HuH-7 (cell line): ENCODE results near the gene PGBD2.
"Not testable (repeated sequence)": the region's sequence is repeated elsewhere in the genome, so short reads cannot be mapped to it uniquely, and the experiment has no call there.

Experiments used
- DNase-seq: peaks from one replicate; pipeline ENCODE4 v3.0.0; 2011; ENCODE audit warnings: low spot score

PGBD2 gene

DNA sequence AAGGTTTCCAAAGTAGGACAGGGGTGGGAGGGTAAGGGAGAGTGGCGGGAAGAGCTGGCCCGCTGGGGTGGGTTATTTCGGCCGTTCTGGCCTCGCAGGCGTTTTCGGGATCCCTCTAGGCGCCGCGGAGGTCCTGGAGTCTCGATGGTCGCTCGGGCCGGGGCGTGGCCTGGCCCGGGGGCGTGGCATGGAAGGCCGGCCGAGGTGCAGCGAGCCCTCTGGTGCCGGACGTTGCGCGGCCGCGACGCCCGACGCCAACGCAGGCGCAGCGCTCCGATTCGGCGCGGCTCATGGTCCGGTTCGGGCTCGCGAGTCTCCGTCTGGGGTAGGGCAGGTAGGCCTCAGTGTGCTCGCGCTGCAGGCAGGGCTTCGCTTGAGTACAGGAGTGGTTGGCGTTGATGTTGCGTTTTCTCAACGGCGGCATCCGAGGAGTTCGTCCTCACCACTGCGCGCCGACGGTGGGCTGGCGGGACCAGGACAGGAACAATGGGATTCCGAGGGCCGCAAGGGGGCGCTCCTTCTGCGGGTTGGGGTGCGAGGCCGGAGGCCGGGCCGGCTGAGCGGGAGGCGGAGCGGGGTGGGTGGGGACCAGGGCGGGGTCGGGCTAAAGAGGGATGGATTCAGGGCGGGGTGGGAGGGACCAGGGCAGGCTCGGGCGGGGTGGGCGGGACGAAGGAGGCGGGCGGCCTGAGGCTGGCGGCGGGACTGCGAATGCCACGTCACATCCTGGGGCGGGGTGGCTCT, at the start of gene PGBD2:
Gene PGBD2 (plus strand): TSS at position 227 of the 744 bp plus-strand sequence. CDS start 7,628 bp downstream, outside the sequence.
- DNase-seq, result peak; percentile 87

- no peak for DNase-seq
These were observed 48.8 kb upstream of the PGBD2 start for GRCh38 chr1:248857201-248857600.

- no peak for DNase-seq
These were observed 48.3 kb upstream of the PGBD2 start for GRCh38 chr1:248857749-248858095.

- DNase-seq, result peak; percentile 81
These were observed 47.7 kb upstream of the PGBD2 start for GRCh38 chr1:248858096-248858890.

DNA sequence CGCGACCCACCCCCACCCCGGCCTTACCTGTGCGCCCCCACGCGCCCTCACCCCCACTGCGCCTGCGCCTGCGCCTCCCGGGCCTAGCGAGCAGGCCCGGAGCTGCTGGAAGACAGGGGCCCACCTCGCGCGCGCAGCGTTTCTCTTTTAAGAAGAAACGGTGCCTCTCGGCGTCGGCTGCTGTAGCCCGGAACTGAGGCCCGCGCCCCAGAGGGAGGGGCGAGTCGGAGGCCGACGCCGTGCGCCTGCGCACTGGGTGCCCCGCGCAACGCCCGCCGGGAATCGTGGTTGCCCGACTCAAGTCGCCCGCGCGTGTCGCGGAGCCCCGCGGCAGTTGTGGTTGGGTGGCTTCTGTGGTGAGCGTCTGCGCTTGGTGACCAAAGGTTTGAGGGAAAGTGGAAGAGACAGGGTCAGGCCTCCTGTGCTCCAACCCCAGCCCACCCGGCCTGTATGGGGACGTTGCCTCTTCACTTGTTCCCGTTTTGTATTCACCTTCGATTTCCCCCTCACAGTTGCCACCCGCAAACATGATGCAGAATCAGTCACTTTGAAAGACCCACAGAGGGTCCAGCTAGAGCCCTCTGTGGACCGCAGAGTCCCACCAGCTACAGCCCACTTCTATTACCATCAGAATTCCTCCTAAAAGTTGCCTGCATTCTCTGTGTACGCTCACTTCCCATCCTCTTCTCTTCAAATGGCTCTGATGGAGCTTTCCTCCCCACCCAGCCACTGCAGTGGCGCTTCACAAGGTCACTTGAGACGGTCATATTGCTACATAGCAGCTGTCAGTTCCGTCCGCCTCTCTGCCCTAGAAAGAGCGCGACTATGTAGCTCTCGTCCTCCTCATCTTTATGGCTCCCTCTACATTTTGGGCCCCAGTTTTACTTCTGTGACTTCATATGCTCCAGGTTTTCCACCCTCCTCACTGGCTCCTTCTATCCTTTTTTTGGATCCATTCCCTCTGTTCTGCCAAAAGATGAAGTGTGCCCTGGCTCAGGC, 46.8 kb upstream of the PGBD2 start, which contains the start of gene ZNF692:
Gene ZNF692 (minus strand): TSS at position 195 of the 999 bp plus-strand sequence. CDS start 776 bp downstream, outside the sequence.
- peak; percentile 94 for DNase-seq

DNA sequence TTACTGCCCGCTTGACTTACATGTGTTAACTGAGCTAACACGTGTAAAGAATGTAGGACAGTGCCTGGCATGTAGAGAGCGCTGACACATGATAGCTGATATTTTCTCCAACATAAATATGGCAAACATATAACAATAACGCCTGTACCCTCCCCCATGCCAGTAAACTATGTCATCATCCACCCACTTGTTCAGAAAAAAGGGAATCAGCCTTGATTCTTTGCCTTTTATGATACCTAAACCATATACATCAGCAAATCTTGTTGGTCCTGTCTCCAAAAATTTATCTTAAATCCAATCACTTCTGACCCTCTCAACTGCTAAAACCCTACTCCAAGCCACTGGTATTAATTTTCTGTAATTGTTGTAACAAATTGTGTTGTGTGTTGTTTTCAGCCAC, 46.0 kb upstream of the PGBD2 start:
- DNase-seq, result no peak

- no peak for DNase-seq
These were observed 44.4 kb upstream of the PGBD2 start for GRCh38 chr1:248861616-248862015.

DNA sequence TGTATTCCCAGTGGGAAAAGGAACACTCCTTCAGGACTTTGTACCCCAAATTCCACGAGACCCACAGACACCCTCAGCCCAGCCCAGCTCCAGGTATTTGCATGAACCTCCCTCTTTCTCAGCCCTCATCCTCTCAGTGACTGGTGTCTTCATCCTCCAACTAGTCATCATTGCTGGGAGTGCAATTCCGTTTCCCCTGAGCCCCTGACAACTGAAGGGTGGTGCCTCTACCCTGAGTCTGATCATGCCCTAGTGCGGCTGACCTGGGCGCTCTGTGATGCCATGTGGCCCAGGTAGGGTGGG, 43.4 kb upstream of the PGBD2 start:
- DNase-seq, result no peak

DNA sequence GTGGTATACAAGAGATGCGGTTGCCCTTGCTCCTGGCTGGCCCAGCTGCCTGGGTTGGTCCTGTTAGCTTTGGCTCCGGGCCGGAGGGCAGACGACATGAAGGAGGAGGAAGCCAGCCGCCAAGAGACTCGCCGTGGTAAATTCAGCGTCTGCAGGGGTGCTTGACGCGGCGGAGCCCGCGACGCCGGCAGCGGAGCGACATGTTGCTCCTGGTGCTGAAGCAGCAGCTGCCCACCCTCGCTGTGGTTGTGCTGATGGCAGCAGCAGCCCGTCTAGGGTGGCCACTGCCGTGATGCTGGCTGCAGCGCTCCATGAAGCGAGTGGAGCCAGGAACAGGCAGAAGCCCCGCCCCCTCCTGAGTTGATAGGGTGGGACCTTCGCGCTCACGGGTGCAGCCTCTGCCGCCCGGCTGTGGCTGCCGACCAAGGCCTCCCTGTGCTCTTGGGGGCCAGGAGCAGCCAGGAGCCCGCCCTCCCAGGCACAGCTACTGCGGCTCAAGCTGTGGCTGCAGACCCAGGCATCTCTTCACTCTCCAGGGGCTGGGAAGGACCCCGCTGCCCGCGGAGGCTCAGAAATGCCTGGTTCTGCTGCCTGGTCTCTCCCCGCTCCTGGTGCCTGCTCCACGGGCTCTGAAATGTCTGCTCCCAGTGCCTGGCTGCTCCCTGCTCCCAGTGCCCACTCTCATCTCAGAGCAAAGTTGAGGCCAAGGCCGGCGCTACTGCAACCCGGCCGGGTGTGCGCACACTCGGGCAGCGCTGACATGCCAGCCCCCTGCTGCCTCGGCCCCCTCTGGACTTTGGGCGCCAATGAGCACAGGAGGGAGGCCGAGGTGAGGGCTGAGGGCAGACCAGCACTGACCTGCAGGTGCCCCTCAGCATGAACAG, 42.8 kb upstream of the PGBD2 start:
- DNase-seq, result peak; percentile 81

GRCh38 chr1:248871837-248872401, 34.1 kb upstream of the PGBD2 start:
- DNase-seq, result no peak

DNA sequence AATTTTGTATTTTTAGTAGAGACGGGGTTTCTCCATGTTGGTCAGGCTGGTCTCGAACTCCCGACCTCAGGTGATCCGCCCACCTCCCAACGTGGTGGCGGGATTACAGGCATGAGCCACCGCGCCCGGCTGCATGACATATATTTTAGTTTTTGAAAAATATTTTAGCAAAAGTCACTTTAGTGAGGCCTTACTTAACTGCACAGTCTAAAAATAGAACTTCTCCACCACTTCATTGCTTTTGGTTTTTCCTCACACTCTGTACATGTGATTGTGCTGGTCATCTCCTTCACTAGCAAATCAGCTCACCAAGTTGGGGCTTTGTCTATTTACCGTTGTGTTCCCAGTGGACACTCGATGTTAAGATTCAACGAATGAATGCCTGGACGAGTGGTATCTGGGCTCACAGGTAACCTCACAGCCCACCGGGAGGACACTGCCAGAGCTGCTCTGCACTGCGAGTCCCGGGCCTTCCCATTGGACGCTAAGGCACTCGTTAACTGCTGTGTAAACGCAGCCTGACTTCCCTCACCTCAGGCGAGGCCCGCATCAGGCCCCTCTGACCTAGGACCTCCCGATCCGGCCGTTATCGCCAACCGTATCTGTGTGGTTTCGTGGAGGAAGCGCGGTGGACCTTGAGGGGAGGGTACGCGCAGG, 33.2 kb upstream of the PGBD2 start:
- DNase-seq, result peak; percentile 57

- DNase-seq, result peak; percentile 62
These were observed 32.5 kb upstream of the PGBD2 start for GRCh38 chr1:248873409-248873992.

GRCh38 chr1:248873993-248874533, 32.0 kb upstream of the PGBD2 start:
- no peak for DNase-seq

DNA sequence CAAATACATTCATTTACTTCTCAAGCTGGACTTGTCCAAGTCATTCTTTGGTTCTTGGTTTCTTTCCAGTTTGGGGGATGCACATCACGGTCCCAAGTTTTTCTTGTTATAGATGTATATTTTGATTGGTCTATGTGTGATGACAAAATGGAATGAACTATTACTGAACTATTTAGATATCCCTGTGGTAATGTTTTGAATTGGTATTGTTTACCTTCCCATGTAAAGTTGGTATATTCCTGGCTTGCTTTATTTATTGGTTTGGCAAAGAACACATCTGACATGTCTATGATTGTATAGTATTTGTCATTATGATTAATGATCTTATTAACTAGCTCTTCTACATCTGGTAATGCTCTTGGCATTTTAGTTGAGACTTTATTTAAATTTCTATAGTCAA, 24.8 kb upstream of the PGBD2 start:
- no peak for DNase-seq

- DNase-seq, result not testable (repeated sequence)
These were observed 23.6 kb upstream of the PGBD2 start for GRCh38 chr1:248882427-248882826.

DNA sequence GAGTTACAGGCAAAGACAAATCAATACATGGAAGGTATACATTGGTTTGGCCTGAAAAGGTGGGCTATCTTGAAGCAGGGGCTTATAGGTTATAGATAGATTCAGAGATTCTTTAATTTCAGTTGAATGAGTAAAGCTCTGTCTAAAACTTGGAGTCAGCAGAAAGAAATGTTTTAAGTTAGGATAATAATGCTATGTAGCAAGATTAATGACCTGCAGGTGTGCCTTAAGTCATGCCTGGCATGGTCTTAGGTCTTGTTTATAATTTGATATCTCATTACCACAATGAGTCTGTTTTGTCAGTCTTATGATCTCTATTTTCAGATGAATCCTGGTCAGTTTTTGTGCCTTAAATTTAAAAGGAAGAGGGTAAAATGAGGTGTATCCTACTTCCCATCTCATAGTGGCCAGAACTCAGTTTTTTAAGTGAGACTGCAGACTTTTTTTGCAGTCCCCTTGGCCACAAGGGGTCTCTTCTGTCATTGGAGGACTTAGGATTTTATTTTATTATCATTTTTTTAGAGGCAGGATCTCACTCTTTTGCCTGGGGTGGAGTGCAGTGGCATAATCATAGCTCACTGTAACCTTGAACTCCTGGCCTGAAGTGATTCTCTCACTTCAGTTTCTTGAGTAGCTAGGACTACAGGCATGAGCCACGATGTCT, 21.3 kb upstream of the PGBD2 start:
- no peak for DNase-seq

- DNase-seq, result no peak
These were observed 20.4 kb upstream of the PGBD2 start for GRCh38 chr1:248885646-248886045.

DNA sequence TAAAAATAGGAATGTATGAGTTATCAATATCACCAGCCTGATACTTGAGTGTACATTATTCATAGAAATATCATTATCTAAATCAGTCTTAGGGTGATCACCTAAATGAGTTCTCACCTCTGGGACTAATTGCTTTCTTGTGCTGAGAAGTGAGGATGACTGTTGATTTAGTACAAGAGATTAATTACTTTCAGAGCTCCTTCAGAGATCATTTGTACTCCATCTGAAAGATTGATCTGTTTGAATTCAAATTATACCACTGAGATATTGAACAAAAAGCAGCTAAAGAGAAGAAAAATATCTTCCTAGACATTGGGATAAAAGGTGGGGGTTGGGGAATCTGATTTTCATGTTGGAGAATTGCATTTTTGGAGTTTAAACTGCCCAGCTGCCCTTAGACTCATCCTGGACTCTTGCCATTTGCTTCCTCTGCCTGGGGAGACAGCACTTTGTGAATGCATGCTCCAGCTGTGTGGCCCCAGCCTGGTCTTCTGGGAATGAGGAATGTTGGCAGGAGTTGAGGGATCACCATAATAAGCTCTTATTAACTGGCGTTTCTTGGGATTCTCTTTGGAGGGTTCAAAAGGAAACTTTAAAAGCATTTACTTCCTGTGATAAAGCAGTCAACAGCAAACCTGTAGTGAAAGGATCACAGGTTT, 19.7 kb upstream of the PGBD2 start:
- no peak for DNase-seq

DNA sequence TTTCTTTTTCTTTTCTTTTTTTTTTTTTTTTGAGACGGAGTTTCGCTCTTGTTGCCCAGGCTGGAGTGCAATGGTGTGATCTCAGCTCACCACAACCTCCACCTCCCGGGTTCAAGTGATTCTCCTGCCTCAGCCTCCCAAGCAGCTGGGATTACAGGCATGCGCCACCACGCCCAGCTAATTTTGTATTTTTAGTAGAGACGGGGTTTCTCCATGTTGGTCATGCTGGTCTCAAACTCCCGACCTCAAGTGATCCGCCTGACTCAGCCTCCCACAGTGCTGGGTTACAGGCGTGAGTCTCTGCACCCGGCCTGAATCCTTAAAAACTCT, 16.2 kb upstream of the PGBD2 start:
- DNase-seq, result not testable (repeated sequence)
